HCT116 (cell line): ENCODE measurements around the gene GABRP. TPM values are rescaled to one million over a fixed set of nuclear protein-coding genes. Genes with fewer than 3 reads are reported as not detected.

ENCODE experiments used
- ATAC-seq: fragments of 200-7000 bp; cut with Tn5 transposase; 2 replicates; pipeline ENCODE4 v1.9.1; 2020; ENCODE audit warnings: mild to moderate bottlenecking, moderate library complexity
- BruUV-seq: library from RNA; stranded (reverse); fragments of 400-500 nt; replicated peaks from 2 replicates; lab custom pipeline; 2021; lab: Mats Ljungman, UMichigan
- CTCF ChIA-PET: fragments of 300-600 bp; sonication (Branson Sonifier 250); formaldehyde crosslinking; loops from one replicate; lab custom pipeline; 2021; ENCODE audit warnings: antibody characterized with exemption; lab: Charles Lee
- POLR2A ChIA-PET: fragments of 300-600, 350-600 bp; sonication (Branson Sonifier 250); formaldehyde crosslinking; loops from one replicate; lab custom pipeline; 2021; ENCODE audit warnings: antibody characterized with exemption; lab: Charles Lee
- RAD21 ChIA-PET, 2 experiments: fragments of 300-600 bp; sonication (Branson Sonifier 250); formaldehyde crosslinking; loops; one replicate each; lab custom pipeline; 2023; ENCODE audit warnings: low total read pairs in 2 of 2; ENCODE audit not compliant: uncharacterized antibody in 2 of 2, unreplicated experiment in 2 of 2, low non-redundant PET in 1 of 2; lab: Charles Lee
- DNase-seq: peaks from one replicate; pipeline ENCODE4 v3.0.0-alpha.2; 2010; ENCODE audit warnings: low read depth, low spot score
- H2AFZ ChIP-seq: fragments of 200-600 bp; shearing (Covaris generic), sonication (generic); 2 replicates; pipeline ENCODE4 v1.6.1; 2017; ENCODE audit warnings: low read depth, mixed run types, mixed read lengths, antibody characterized with exemption, low read length; ENCODE audit not compliant: poor library complexity, severe bottlenecking
- H3K27ac ChIP-seq: 2 replicates; pipeline ENCODE4 v1.5.1; 2012; ENCODE audit warnings: low read depth, low read length
- H3K27me3 ChIP-seq: fragments of 200-600 bp; sonication (generic); 2 replicates; pipeline ENCODE4 v1.6.1; 2016; ENCODE audit warnings: mixed run types, low read length, mixed read lengths; ENCODE audit not compliant: insufficient read depth
- H3K36me3 ChIP-seq, 2 experiments: fragments of 200-500 bp in 1 of 2; fragments of 200-600 bp in 1 of 2; sonication (Bioruptor generic) in 1 of 2; sonication (generic) in 1 of 2; 2 replicates each; pipeline versions ENCODE4 v1.5.1 to v1.6.1; 2014 to 2016; ENCODE audit warnings: low read length in 2 of 2, inconsistent platforms in 1 of 2, mixed read lengths in 1 of 2, mixed run types in 1 of 2; ENCODE audit not compliant: insufficient read depth in 2 of 2, control insufficient read depth in 1 of 2
- H3K4me1 ChIP-seq, 2 experiments: fragments of 200-600 bp in 1 of 2; sonication (generic) in 1 of 2; 2 replicates each; pipeline versions ENCODE4 v1.5.1 to v1.6.1; 2012 to 2017; ENCODE audit warnings: low read length in 2 of 2, inconsistent platforms in 1 of 2, mild to moderate bottlenecking in 1 of 2, mixed read lengths in 1 of 2, mixed run types in 1 of 2, moderate library complexity in 1 of 2; ENCODE audit not compliant: insufficient read depth in 2 of 2, control insufficient read depth in 1 of 2
- H3K4me2 ChIP-seq: fragments of 200-600 bp; sonication (generic); 2 replicates; pipeline ENCODE4 v1.6.1; 2017; ENCODE audit warnings: mixed run types, low read length, mixed read lengths
- H3K4me3 ChIP-seq, 2 experiments: fragments of 200-600 bp in 1 of 2; sonication (generic) in 1 of 2; replicated peaks in 1 of 2; 2 replicates each; pipeline ENCODE4 v1.5.1; 2011 to 2016; ENCODE audit warnings: low read length in 2 of 2, control low read depth in 1 of 2, low read depth in 1 of 2, mild to moderate bottlenecking in 1 of 2, mixed read lengths in 1 of 2, mixed run types in 1 of 2
- H3K79me2 ChIP-seq: fragments of 200-600 bp; sonication (generic); 2 replicates; pipeline ENCODE4 v1.6.1; 2017; ENCODE audit warnings: mild to moderate bottlenecking, mixed run types, low read length, moderate library complexity, mixed read lengths; ENCODE audit not compliant: insufficient read depth
- H3K9ac ChIP-seq: fragments of 200-600 bp; sonication (generic); 2 replicates; pipeline ENCODE4 v1.6.1; 2016; ENCODE audit warnings: low read length, mixed read lengths
- H3K9me2 ChIP-seq: fragments of 200-600 bp; sonication (generic), shearing (Covaris generic); 2 replicates; pipeline ENCODE4 v1.6.1; 2017; ENCODE audit warnings: mixed run types, mild to moderate bottlenecking, moderate library complexity; ENCODE audit not compliant: insufficient read depth
- H3K9me3 ChIP-seq, 2 experiments: fragments of 200-500 bp in 1 of 2; fragments of 200-600 bp in 1 of 2; sonication (Bioruptor generic) in 1 of 2; sonication (generic) in 1 of 2; 2 replicates each; pipeline ENCODE4 v1.6.1; 2014 to 2017; ENCODE audit warnings: low read length in 2 of 2, mixed read lengths in 2 of 2, inconsistent platforms in 1 of 2, low read depth in 1 of 2, mild to moderate bottlenecking in 1 of 2, mixed run types in 1 of 2, moderate library complexity in 1 of 2; ENCODE audit not compliant: control insufficient read depth in 1 of 2, insufficient read depth in 1 of 2
- H4K20me1 ChIP-seq: fragments of 200-600 bp; sonication (generic), shearing (Covaris generic); 2 replicates; pipeline ENCODE4 v1.6.1; 2017; ENCODE audit warnings: mixed run types, mild to moderate bottlenecking, moderate library complexity; ENCODE audit not compliant: insufficient read depth
- CEBPB ChIP-seq: IDR thresholded peaks from 2 replicates; pipeline ENCODE4 v1.6.1; 2012; ENCODE audit warnings: low read depth
- EGR1 ChIP-seq: IDR thresholded peaks from 2 replicates; pipeline ENCODE4 v1.6.1; 2012; ENCODE audit warnings: low read depth
- ELF1 ChIP-seq: IDR thresholded peaks from 2 replicates; pipeline ENCODE4 v1.6.1; 2012; ENCODE audit warnings: low read depth, borderline replicate concordance
- EZH2 ChIP-seq: fragments of 200-600 bp; sonication (generic); IDR thresholded peaks from 2 replicates; pipeline ENCODE4 v1.6.1; 2017; ENCODE audit warnings: antibody characterized with exemption, mixed run types
- MAX ChIP-seq: IDR thresholded peaks from 2 replicates; pipeline ENCODE4 v1.6.1; 2012
- REST ChIP-seq: IDR thresholded peaks from 2 replicates; pipeline ENCODE4 v1.6.1; 2012; ENCODE audit warnings: low read depth
- SRF ChIP-seq: IDR thresholded peaks from 2 replicates; pipeline ENCODE4 v1.6.1; 2012; ENCODE audit warnings: low read depth
- YY1 ChIP-seq: IDR thresholded peaks from 2 replicates; pipeline ENCODE4 v1.6.1; 2011; ENCODE audit warnings: low read length, low read depth, moderate library complexity, mild to moderate bottlenecking; ENCODE audit not compliant: insufficient replicate concordance; ENCODE audit errors: extremely low read depth
- intact Hi-C: fragments of 100-400 bp; cut with micrococcal nuclease; formaldehyde crosslinking; loops from 2 replicates; pipeline ENCODE4 v1.10.0; 2022
- total RNA-seq: library from RNA; stranded (reverse); gene quantifications from one replicate; pipeline ENCODE4 v1.2.1, GENCODE V29; 2021; ENCODE audit not compliant: unreplicated experiment
- TF ChIP-seq, protein P1 (sequence below): IDR thresholded peaks from 2 replicates; pipeline ENCODE4 v1.6.1; 2011; ENCODE audit warnings: mild to moderate bottlenecking, low read length, moderate library complexity; ENCODE audit not compliant: insufficient replicate concordance; ENCODE audit errors: extremely low read depth

The GABRP gene
- total RNA-seq, 1 experiment from 2014 or later = not detected

DNA sequence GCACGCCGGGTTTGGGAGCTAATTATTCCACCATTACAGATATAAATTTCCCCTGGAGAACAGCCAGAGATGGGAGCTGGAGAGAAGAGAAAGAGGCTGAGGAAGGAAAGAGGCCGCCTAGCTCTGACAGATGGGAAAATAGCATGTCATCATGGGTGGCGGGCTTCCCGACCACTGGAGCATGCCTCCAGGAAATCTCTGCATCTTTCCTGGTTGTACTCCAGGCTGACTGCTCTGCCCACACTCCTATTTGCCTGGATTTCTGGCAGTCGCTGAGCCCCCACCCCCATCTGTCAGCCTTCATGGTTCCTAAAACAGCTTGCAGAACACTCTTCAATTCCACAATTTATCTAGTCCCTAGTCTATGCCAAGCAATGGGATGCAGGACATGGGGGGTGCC is 14.3 kb upstream of the GABRP start:
- intact Hi-C loops = no loop called here
- no peaks in the 10 kb centered on the region for H3K9me2 ChIP-seq
- H3K27me3 ChIP-seq = no peaks in the 10 kb centered on the region
- no peak overlapping the region for H2AFZ ChIP-seq
- no peak for TF ChIP-seq ELF1
- TF ChIP-seq CEBPB = no peak
- no peak for TF ChIP-seq MAX
- no peak for TF ChIP-seq EZH2
- no peak for TF ChIP-seq SRF
- TF ChIP-seq, protein P1, sequence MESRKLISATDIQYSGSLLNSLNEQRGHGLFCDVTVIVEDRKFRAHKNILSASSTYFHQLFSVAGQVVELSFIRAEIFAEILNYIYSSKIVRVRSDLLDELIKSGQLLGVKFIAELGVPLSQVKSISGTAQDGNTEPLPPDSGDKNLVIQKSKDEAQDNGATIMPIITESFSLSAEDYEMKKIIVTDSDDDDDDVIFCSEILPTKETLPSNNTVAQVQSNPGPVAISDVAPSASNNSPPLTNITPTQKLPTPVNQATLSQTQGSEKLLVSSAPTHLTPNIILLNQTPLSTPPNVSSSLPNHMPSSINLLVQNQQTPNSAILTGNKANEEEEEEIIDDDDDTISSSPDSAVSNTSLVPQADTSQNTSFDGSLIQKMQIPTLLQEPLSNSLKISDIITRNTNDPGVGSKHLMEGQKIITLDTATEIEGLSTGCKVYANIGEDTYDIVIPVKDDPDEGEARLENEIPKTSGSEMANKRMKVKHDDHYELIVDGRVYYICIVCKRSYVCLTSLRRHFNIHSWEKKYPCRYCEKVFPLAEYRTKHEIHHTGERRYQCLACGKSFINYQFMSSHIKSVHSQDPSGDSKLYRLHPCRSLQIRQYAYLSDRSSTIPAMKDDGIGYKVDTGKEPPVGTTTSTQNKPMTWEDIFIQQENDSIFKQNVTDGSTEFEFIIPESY = no peak
- no peak for TF ChIP-seq YY1
- no peak for TF ChIP-seq EGR1
- no peak for TF ChIP-seq REST
- BruUV-seq = no TSS peak
- no peak overlapping the region for H3K4me3 ChIP-seq
- H3K9ac ChIP-seq = no peak overlapping the region
- no peak overlapping the region for H3K27ac ChIP-seq
- no peaks in the 10 kb centered on the region for H3K4me1 ChIP-seq
- no peak for DNase-seq
- RAD21 ChIA-PET = no interaction called here
- H3K4me2 ChIP-seq = no peak overlapping the region
- POLR2A ChIA-PET = no interaction called here
- no peaks in the 10 kb centered on the region for H3K36me3 ChIP-seq
- no peaks in the 10 kb centered on the region for H3K9me3 ChIP-seq
- H4K20me1 ChIP-seq = no peaks in the 10 kb centered on the region
- no peaks in the 10 kb centered on the region for H3K79me2 ChIP-seq
- CTCF ChIA-PET = interaction anchor here (0.6 to 1.1 kb wide), 2 partner anchors 22 to 353 kb away, joined by 3 to 5 read pairs; no protein-coding TSS in a partner anchor
- no peak for ATAC-seq
